Thyroid gland (tissue), 4 donors: Measurements from ENCODE around the gene LRMDA.

Experiments
- POLR2A ChIP-seq, 2 donors: fragments of 450-650 bp; IDR thresholded peaks; one replicate each; pipeline ENCODE4 v1.6.1; 2017; ENCODE audit warnings: antibody characterized with exemption in 2 of 2, mild to moderate bottlenecking in 2 of 2, moderate library complexity in 1 of 2
- TF ChIP-seq, protein P1 (sequence below), 6 experiments: fragments of 200-600 bp in 3 of 6; fragments of 450-650 bp in 3 of 6; sonication (generic) in 3 of 6; IDR thresholded peaks; one replicate each; pipeline ENCODE4 v1.5.1; 2016 to 2019; ENCODE audit warnings: antibody characterized with exemption in 6 of 6, mild to moderate bottlenecking in 2 of 6, inconsistent platforms in 1 of 6, moderate library complexity in 1 of 6

DNA sequence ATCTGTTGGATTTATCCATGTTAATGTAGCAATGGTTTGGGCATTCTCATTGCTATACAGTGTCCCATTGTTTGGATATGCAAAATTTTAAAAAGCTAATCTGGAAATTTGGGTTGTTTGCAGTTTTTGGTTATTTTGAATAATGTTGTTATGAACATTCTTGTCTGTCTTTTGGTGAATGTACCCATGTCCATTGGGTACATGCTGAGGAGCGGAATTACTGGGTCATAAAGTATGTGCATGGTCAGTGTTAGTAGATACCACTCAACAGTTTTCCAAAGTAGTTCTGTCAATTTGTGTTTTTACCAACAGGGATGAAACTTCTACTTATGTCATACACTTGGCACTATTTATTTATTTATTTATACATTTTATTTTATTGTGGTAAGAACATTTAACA, 153.9 kb downstream of the LRMDA start:
- TF ChIP-seq, protein P1, sequence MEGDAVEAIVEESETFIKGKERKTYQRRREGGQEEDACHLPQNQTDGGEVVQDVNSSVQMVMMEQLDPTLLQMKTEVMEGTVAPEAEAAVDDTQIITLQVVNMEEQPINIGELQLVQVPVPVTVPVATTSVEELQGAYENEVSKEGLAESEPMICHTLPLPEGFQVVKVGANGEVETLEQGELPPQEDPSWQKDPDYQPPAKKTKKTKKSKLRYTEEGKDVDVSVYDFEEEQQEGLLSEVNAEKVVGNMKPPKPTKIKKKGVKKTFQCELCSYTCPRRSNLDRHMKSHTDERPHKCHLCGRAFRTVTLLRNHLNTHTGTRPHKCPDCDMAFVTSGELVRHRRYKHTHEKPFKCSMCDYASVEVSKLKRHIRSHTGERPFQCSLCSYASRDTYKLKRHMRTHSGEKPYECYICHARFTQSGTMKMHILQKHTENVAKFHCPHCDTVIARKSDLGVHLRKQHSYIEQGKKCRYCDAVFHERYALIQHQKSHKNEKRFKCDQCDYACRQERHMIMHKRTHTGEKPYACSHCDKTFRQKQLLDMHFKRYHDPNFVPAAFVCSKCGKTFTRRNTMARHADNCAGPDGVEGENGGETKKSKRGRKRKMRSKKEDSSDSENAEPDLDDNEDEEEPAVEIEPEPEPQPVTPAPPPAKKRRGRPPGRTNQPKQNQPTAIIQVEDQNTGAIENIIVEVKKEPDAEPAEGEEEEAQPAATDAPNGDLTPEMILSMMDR (IDR thresholded peaks at IDR 0.05) = no peak
- TF ChIP-seq POLR2A (IDR thresholded peaks at IDR 0.05) = no peak
